Spleen (tissue), 11 donors: ENCODE results near the gene EYA2. TPM values are rescaled to one million over a fixed set of nuclear protein-coding genes. Genes with fewer than 3 reads are reported as not detected.

ENCODE experiments used
- DNase-seq: peaks from one replicate; pipeline ENCODE4 v3.0.0-alpha.2; 2020
- H3K27ac ChIP-seq, 8 donors: fragments of 200-600 bp; sonication (generic) in 7 of 8; 1 replicate in 4 of 8; 2 replicates in 4 of 8; pipeline versions ENCODE4 v1.5.0 to v1.8.0; 2016 to 2021; ENCODE audit warnings: inconsistent platforms in 4 of 8, mild to moderate bottlenecking in 4 of 8, moderate library complexity in 1 of 8
- H3K27me3 ChIP-seq, 7 donors: fragments of 200-600 bp; sonication (generic) in 6 of 7; replicated peaks in 1 of 7; 1 replicate in 4 of 7; 2 replicates in 3 of 7; pipeline versions ENCODE4 v1.5.0 to v1.8.0; 2016 to 2021; ENCODE audit warnings: inconsistent platforms in 3 of 7, mild to moderate bottlenecking in 1 of 7
- H3K36me3 ChIP-seq, 6 donors: fragments of 200-600 bp; sonication (generic) in 5 of 6; 1 replicate in 4 of 6; 2 replicates in 2 of 6; pipeline versions ENCODE4 v1.5.0 to v1.8.0; 2016 to 2021; ENCODE audit warnings: inconsistent platforms in 2 of 6
- H3K4me1 ChIP-seq, 6 donors: fragments of 200-600 bp; sonication (generic) in 5 of 6; 1 replicate in 3 of 6; 2 replicates in 3 of 6; pipeline versions ENCODE4 v1.5.0 to v1.8.0; 2016 to 2021; ENCODE audit warnings: inconsistent platforms in 3 of 6
- H3K4me3 ChIP-seq, 8 donors: fragments of 200-600 bp; sonication (generic) in 7 of 8; 1 replicate in 4 of 8; 2 replicates in 4 of 8; pipeline versions ENCODE4 v1.5.0 to v1.8.0; 2016 to 2021; ENCODE audit warnings: inconsistent platforms in 4 of 8, mild to moderate bottlenecking in 4 of 8, moderate library complexity in 2 of 8
- H3K9me3 ChIP-seq, 8 donors: fragments of 200-600 bp; sonication (generic) in 7 of 8; 1 replicate in 4 of 8; 2 replicates in 4 of 8; pipeline versions ENCODE4 v1.5.0 to v1.8.0; 2016 to 2021; ENCODE audit warnings: inconsistent platforms in 4 of 8
- CTCF ChIP-seq, 11 experiments: fragments of 200-600 bp in 7 of 11; fragments of 450-650 bp in 4 of 11; sonication (generic) in 4 of 11; IDR thresholded peaks in 8 of 11; conservative IDR thresholded peaks in 3 of 11; 1 replicate in 7 of 11; 2 replicates in 4 of 11; pipeline versions ENCODE4 v1.4.0 to v1.8.0; 2016 to 2021; ENCODE audit warnings: antibody characterized with exemption in 11 of 11, inconsistent platforms in 4 of 11, mild to moderate bottlenecking in 1 of 11
- POLR2A ChIP-seq, 3 donors: fragments of 450-650 bp; IDR thresholded peaks; one replicate each; pipeline ENCODE4 v1.5.1; 2017; ENCODE audit warnings: antibody characterized with exemption in 3 of 3, mild to moderate bottlenecking in 1 of 3
- POLR2AphosphoS5 ChIP-seq, 3 donors: sonication (generic); formaldehyde crosslinking; IDR thresholded peaks; one replicate each; pipeline ENCODE4 v1.5.1; 2017; ENCODE audit warnings: antibody characterized with exemption in 3 of 3
- WGBS, 5 donors: extraction: QIAGEN DNeasy Blood & Tissue Kit in 3 of 5; methylation state at CpG; one replicate each; pipeline versions ENCODE4 v1.1.5 to v1.1.7; 2013 to 2018; 5-methylcytosine and 5-hydroxymethylcytosine counted together
- intact Hi-C: fragments of 100-400 bp; cut with DNase I; formaldehyde crosslinking; loops from one replicate; pipeline ENCODE4 v1.15.0; 2023; ENCODE audit warnings: low total_unique reads
- polyA plus RNA-seq, 3 donors: library from polyadenylated mRNA; stranded (reverse); fragments of 200-250 nt; gene quantifications; one replicate each; pipeline ENCODE4 v1.2.1, GENCODE V29; 2013
- total RNA-seq, 7 donors: library from RNA; depleted of rRNA in 3 of 7; stranded (reverse); fragments of >200 nt in 3 of 7; fragmentation: NEBNext Ultra II Directional in 4 of 7; extraction: Animal tissue kit (Norgen Biotek cat#: 25700) in 4 of 7; gene quantifications; one replicate each; pipeline versions ENCODE4 v1.1.0 to v1.2.1, GENCODE V29; 2016 to 2021
- donor health status: healthy with polysubstance abuse.
- donor health status: DM: no; HTN: no; CAD: no; lungs with moderate emphysema.
- donor health status: DM: no; HTN: no; CAD: no.
- donor health status: Bipolar disorder and iron deficiency.
- donor health status: healthy.
- donor health status: DM: no; HTN: no; CAD: no.
- donor health status: DM: yes; HTN: yes; CAD: no.

The EYA2 gene
- total and polyA plus RNA-seq, 10 donors, result 0.26 to 0.76 (median 0.51) TPM; not detected in 1

GRCh38 chr20:47159166-47159565 is 264.5 kb downstream of the EYA2 start:
- intact Hi-C loops, result no loop called here
- peaks cover 0 to 23% (median 0%) of the 10 kb centered on the region in 7 donors for H3K27me3 ChIP-seq
- 76 to 87% (median 85%) methylated on average over 5 of the region's 5 CpGs for WGBS, 5 donors
- H3K4me3 ChIP-seq, result no peak overlapping the region
- no peak for DNase-seq
- H3K36me3 ChIP-seq, result no peaks in the 10 kb centered on the region
- no peak overlapping the region for H3K27ac ChIP-seq
- peaks cover 0 to 1% (median 0%) of the 10 kb centered on the region in 8 donors for H3K9me3 ChIP-seq
- no peak for TF ChIP-seq POLR2A (IDR thresholded peaks at IDR 0.05)
- TF ChIP-seq CTCF (IDR thresholded peaks at IDR 0.05 in 8 of 11, conservative IDR thresholded peaks at IDR 0.05 in 3 of 11), result no peak
- TF ChIP-seq POLR2AphosphoS5 (IDR thresholded peaks at IDR 0.05), result no peak
- no peaks in the 10 kb centered on the region for H3K4me1 ChIP-seq

GRCh38 chr20:47160240-47160639 is 265.6 kb downstream of the EYA2 start:
- intact Hi-C loops, result no loop called here
- H3K27ac ChIP-seq, result no peak overlapping the region
- WGBS, 5 donors, result 87 to 91% (median 90%) methylated on average over 7 of the region's 7 CpGs
- H3K36me3 ChIP-seq, result no peaks in the 10 kb centered on the region
- H3K27me3 ChIP-seq, result peaks cover 0 to 20% (median 0%) of the 10 kb centered on the region in 7 donors
- DNase-seq, result no peak
- H3K4me1 ChIP-seq, result no peaks in the 10 kb centered on the region
- TF ChIP-seq POLR2AphosphoS5 (IDR thresholded peaks at IDR 0.05), result no peak
- TF ChIP-seq POLR2A (IDR thresholded peaks at IDR 0.05), result no peak
- H3K4me3 ChIP-seq, result no peak overlapping the region
- H3K9me3 ChIP-seq, result no peaks in the 10 kb centered on the region

- intact Hi-C loops, result no loop called here
These were observed 266.3 kb downstream of the EYA2 start for GRCh38 chr20:47160992-47161391.

GRCh38 chr20:47161411-47161810 is 266.8 kb downstream of the EYA2 start:
- no peak for DNase-seq
- no peaks in the 10 kb centered on the region for H3K4me1 ChIP-seq
- no peak overlapping the region for H3K27ac ChIP-seq
- no peaks in the 10 kb centered on the region for H3K36me3 ChIP-seq
- H3K9me3 ChIP-seq, result no peaks in the 10 kb centered on the region
- H3K4me3 ChIP-seq, result no peak overlapping the region
- 80 to 93% (median 88%) methylated on average over 9 to 10 of the region's 10 CpGs for WGBS, 5 donors
- TF ChIP-seq POLR2AphosphoS5 (IDR thresholded peaks at IDR 0.05) (no peak), POLR2A (IDR thresholded peaks at IDR 0.05) (no peak), CTCF (IDR thresholded peaks at IDR 0.05 in 8 of 11, conservative IDR thresholded peaks at IDR 0.05 in 3 of 11) (no peak)
- intact Hi-C loops, result no loop called here
- H3K27me3 ChIP-seq, result peaks cover 0 to 16% (median 0%) of the 10 kb centered on the region in 7 donors

More at GRCh38 chr20:47160992-47161391, 266.3 kb downstream of the EYA2 start:
- no peaks in the 10 kb centered on the region for H3K9me3 ChIP-seq
- H3K4me1 ChIP-seq, result no peaks in the 10 kb centered on the region
- no peak for TF ChIP-seq POLR2AphosphoS5 (IDR thresholded peaks at IDR 0.05)
- no peak for TF ChIP-seq CTCF (IDR thresholded peaks at IDR 0.05 in 8 of 11, conservative IDR thresholded peaks at IDR 0.05 in 3 of 11)
- TF ChIP-seq POLR2A (IDR thresholded peaks at IDR 0.05), result no peak
- no peak overlapping the region for H3K27ac ChIP-seq
- no peak for DNase-seq
- H3K36me3 ChIP-seq, result no peaks in the 10 kb centered on the region
- H3K4me3 ChIP-seq, result no peak overlapping the region
- H3K27me3 ChIP-seq, result peaks cover 0 to 18% (median 0%) of the 10 kb centered on the region in 7 donors
- 85 to 95% (median 88%) methylated on average over 13 to 14 of the region's 14 CpGs for WGBS, 5 donors

- Histone ChIP-seq H3K27me3 (peaks cover 0 to 24% (median 0%) of the 10 kb centered on the region in 7 donors), H3K4me3 (no peak overlapping the region), H3K36me3 (no peaks in the 10 kb centered on the region), H3K27ac (no peak overlapping the region), H3K4me1 (no peaks in the 10 kb centered on the region), H3K9me3 (no peaks in the 10 kb centered on the region)
- no peak for TF ChIP-seq POLR2AphosphoS5 (IDR thresholded peaks at IDR 0.05)
- no peak for TF ChIP-seq CTCF (IDR thresholded peaks at IDR 0.05 in 8 of 11, conservative IDR thresholded peaks at IDR 0.05 in 3 of 11)
- no peak for TF ChIP-seq POLR2A (IDR thresholded peaks at IDR 0.05)
- 86 to 92% (median 88%) methylated on average over 13 of the region's 13 CpGs for WGBS, 5 donors
- no peak for DNase-seq
- intact Hi-C loops, result no loop called here
These were observed 269.5 kb downstream of the EYA2 start for GRCh38 chr20:47164140-47164539.
